HG02763 (cell line): ENCODE data around the gene CDCP2.
"Not testable (repeated sequence)": the region's sequence is repeated elsewhere in the genome, so short reads cannot be mapped to it uniquely, and the experiment has no call there.

ENCODE experiments used
- ATAC-seq: cut with Tn5 transposase; IDR thresholded peaks from one replicate; pipeline ENCODE4 v1.9.1; 2021; ENCODE audit warnings: mild to moderate bottlenecking, moderate library complexity; ENCODE audit not compliant: unreplicated experiment

CDCP2 gene

DNA sequence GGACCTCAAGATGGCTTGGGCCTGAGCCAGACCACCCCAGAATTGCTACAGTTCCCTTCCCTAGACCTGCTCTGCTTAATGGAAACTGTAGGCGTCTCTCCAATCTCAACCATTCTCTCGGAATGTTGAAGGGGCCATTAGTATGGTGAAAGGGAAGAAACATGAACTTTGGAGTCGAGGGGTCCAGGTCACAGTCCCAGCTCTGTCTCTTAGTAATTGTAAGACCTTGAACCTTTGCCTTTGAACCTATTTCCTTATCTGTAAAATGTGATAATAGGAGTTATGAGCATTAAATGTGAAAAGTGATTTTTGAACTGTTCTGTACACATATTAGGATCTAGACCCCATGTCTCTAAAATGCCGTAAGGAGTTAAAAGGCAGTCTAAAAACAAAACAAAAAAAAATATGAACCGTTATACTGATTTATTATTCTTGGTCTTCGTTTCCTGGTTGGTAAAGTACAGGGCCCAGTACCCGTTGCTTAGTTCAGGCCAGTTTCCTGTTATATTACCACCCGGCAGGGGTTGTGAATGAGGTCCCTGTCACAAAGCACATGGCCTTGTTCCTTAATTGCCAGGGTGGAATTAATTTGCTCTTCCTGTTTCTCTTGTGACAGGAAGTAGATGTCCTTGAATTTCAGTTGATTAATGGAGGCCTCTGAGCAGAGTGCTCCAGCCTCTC, 57.1 kb downstream of the CDCP2 start:
- ATAC-seq: no peak

DNA sequence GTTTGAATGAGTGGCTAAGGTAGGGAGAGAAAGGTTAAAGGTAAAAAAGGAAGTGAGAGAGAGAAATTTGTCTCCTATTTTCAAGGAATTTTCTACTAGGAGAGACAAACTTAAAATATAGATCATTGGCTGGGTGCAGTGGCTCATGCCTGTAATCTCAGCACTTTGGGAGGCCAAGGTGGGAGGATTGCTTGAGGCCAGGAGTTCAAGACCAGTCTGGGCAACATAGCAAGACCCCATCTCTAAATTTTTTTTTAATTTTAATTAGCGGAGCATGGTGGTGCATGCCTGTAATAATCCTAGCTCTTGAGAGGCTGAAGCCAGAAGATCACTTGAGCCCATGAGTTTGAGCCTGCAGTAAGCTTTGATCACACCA, 58.1 kb downstream of the CDCP2 start:
- ATAC-seq: not testable (repeated sequence)

DNA sequence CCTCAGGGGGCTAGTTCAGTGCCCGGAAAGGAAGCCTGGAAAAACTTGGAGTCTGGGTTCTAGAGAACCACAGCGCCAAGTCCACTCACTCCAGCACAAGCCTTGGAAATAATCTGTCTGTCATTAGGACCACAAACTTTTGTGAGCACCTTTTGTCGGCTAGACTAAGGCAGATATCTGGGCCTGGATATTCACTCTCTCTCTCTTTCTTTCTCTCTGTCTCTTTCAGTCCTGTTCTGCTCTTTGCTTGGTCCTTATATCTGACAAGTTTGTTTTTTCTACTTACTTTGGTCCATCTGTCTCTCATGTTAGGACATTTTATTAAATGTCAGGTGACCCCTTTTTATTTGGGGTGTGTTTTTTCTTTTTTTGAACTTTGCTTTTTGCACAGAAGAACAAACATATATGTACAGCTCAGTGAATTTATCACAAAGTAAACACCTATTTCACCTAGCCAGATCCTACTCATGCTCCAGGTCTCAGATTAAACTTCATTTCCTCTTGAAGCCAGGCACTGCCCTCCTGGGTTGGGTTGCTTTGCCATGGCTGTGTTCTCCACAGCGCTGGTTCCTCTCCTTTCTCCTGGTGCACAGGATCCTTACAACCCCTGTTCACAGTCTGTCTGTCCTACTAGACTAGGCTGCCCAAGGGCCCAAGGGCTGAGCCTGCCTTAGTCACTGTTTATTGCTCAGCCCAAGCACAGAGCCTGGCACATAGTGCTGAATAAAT, 58.6 kb downstream of the CDCP2 start:
- ATAC-seq: no peak

DNA sequence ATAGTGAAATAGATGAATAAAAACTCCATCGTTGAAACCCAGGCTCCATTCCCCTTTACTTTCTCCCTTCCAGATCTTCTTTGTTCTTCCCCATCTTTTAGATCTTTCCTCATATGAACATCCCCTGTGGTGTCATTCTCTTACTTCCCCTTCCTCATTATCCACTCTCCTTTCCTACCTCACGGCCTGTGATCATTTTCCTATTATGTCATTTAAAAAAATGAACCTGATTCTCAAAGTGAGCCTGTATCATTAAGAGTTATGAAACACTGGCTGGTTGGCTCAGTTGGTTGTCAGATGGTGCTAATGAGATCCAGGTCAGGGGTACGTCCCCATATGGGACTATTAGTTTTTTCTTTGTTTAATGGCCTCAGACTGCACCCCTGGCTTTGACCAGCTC, 61.1 kb downstream of the CDCP2 start:
- ATAC-seq: no peak

DNA sequence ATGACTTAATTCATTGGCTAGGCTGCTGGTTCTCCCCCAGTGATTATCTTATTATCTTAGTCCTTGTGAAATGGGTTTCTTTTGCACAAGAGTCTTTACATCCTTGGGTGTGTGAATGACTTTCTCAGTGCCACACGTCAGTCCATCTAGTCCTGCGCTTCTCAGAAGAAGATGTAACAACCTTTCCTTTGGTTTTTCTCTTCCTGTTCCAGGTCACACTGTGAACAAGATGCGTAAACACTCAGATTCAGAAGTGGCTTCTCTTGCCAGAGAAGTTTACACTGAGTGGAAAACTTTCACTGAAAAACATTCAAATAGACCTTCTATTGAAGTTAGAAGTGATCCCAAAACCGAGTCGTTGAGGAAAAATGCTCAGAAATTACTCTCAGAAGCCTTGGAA, 64.4 kb downstream of the CDCP2 start:
- no peak for ATAC-seq

DNA sequence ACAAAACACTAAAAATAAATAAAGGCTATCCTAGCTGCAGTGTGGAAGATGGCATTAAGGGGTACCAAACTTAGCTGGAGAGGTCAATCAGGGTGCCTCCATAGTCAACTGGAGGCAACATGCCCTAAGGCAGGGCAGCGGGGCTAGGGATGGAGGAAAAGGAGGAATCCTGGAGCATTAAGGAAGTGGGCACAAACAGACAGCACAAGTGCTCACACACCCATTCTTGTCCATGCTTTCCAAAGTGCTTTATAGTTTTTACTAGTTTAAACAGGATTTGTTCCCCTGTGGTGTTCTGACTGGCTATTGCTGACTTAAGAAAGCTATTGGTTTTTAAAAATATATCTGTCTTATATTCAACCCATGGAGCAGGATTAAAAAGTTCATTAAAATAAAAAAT, 66.0 kb downstream of the CDCP2 start:
- no peak for ATAC-seq

DNA sequence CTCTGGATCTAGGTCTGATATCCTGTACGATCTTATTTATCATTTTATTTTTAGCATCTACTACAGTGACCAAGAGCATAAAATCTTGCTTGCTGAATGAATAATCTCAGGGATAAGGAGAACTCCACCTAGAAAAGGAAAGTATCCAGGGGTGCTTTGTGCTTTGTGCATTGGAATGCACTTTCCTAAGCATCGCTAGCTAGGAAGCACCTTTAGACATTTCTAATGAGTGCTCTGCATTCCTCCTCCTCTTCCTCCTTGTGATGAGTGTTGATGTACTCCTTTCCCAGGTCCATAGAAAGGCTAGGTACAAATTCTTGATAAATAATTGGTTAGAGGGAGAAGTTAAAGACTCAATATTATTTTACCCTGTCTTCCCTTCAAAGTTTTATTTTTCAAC, 68.0 kb downstream of the CDCP2 start:
- no peak for ATAC-seq
